Left ventricle myocardium superior (tissue), 1 donor: ENCODE data around the gene ROBO1. TPM values are rescaled to one million over a fixed set of nuclear protein-coding genes. Genes with fewer than 3 reads are reported as not detected.
A peak's percentile ranks its signal among the peaks of the same experiment; 100 is the strongest.
"Not testable (repeated sequence)": the region's sequence is repeated elsewhere in the genome, so short reads cannot be mapped to it uniquely, and the experiment has no call there.

Source experiments
- ATAC-seq: fragments of 200-7000 bp; cut with Tn5 transposase; one replicate; pipeline ENCODE4 v1.9.1; 2020; ENCODE audit warnings: mild to moderate bottlenecking, moderate library complexity
- DNase-seq: peaks from one replicate; pipeline ENCODE4 v3.0.0-alpha.2; 2020
- intact Hi-C: fragments of 100-400 bp; cut with micrococcal nuclease; formaldehyde crosslinking; loops from one replicate; pipeline ENCODE4 v1.11.0; 2022
- total RNA-seq: library from RNA; stranded (reverse); fragmentation: NEBNext Ultra II Directional; extraction: Animal tissue kit (Norgen Biotek cat#: 25700); gene quantifications from one replicate; pipeline ENCODE4 v1.2.1, GENCODE V29; 2021
- donor health status: DM: no; HTN: yes; CAD: no; lungs with severe emphysema.

The ROBO1 gene
- total RNA-seq, 1 donor from 2014 or later: 6.0 TPM

- DNase-seq (no peak), ATAC-seq (no peak)
- intact Hi-C loops: no loop called here
These were observed 1035.3 kb downstream of the ROBO1 start for GRCh38 chr3:78732471-78732870.

- ATAC-seq (no peak), DNase-seq (no peak)
- intact Hi-C loops: no loop called here
These were observed 1037.9 kb downstream of the ROBO1 start for GRCh38 chr3:78729946-78730345.

- peak; percentile 75 for DNase-seq
- intact Hi-C loops: no loop called here
- peak; percentile 88 for ATAC-seq
These were observed 1039.2 kb downstream of the ROBO1 start for GRCh38 chr3:78728406-78729145.

- no peak for ATAC-seq
- no peak for DNase-seq
- intact Hi-C loops: no loop called here
These were observed 1041.3 kb downstream of the ROBO1 start for GRCh38 chr3:78726545-78726944.

GRCh38 chr3:78725703-78726246 is 1042.0 kb downstream of the ROBO1 start:
- intact Hi-C loops: no loop called here
- ATAC-seq (no peak), DNase-seq (no peak)

- no peak for ATAC-seq
- intact Hi-C loops: no loop called here
These were observed 1042.9 kb downstream of the ROBO1 start for GRCh38 chr3:78724859-78725258.

GRCh38 chr3:78724364-78724763 is 1043.4 kb downstream of the ROBO1 start:
- DNase-seq, intact Hi-C loops, ATAC-seq: not testable (repeated sequence)

More at GRCh38 chr3:78724859-78725258, 1042.9 kb downstream of the ROBO1 start:
- no peak for DNase-seq

GRCh38 chr3:78721771-78722543 is 1045.8 kb downstream of the ROBO1 start:
- intact Hi-C loops: no loop called here
- no peak for ATAC-seq
- no peak for DNase-seq

GRCh38 chr3:78718707-78719106 is 1049.1 kb downstream of the ROBO1 start:
- ATAC-seq (no peak), DNase-seq (no peak)
- intact Hi-C loops: no loop called here

GRCh38 chr3:78717041-78717440 is 1050.8 kb downstream of the ROBO1 start:
- no peak for DNase-seq
- intact Hi-C loops: no loop called here
- no peak for ATAC-seq

GRCh38 chr3:78712941-78713340 is 1054.9 kb downstream of the ROBO1 start:
- ATAC-seq: no peak
- intact Hi-C loops: no loop called here
- no peak for DNase-seq

GRCh38 chr3:78712270-78712669 is 1055.5 kb downstream of the ROBO1 start:
- intact Hi-C loops: no loop called here
- no peak for ATAC-seq
- no peak for DNase-seq

- no peak for DNase-seq
- ATAC-seq: no peak
- intact Hi-C loops: no loop called here
These were observed 1059.2 kb downstream of the ROBO1 start for GRCh38 chr3:78708565-78709073.

GRCh38 chr3:78707609-78708008 is 1060.2 kb downstream of the ROBO1 start:
- DNase-seq: no peak
- no peak for ATAC-seq
- intact Hi-C loops: no loop called here

GRCh38 chr3:78706906-78707523 is 1060.8 kb downstream of the ROBO1 start:
- ATAC-seq: no peak
- no peak for DNase-seq
- intact Hi-C loops: no loop called here

- DNase-seq (no peak), ATAC-seq (no peak)
- intact Hi-C loops: no loop called here
These were observed 1063.9 kb downstream of the ROBO1 start for GRCh38 chr3:78703944-78704343.

- no peak for DNase-seq
- intact Hi-C loops: no loop called here
- ATAC-seq: no peak
These were observed 1066.3 kb downstream of the ROBO1 start for GRCh38 chr3:78701537-78701936.

- ATAC-seq: no peak
- no peak for DNase-seq
- intact Hi-C loops: no loop called here
These were observed 1069.4 kb downstream of the ROBO1 start for GRCh38 chr3:78698431-78698830.

- ATAC-seq (no peak), DNase-seq (no peak)
- intact Hi-C loops: no loop called here
These were observed 1070.4 kb downstream of the ROBO1 start for GRCh38 chr3:78697426-78697825.

GRCh38 chr3:78690766-78691165 is 1077.0 kb downstream of the ROBO1 start:
- intact Hi-C loops: no loop called here
- DNase-seq: no peak
- ATAC-seq: no peak
